ENCODE data around the gene CACNA2D2. TPM values are rescaled to one million over a fixed set of nuclear protein-coding genes. Genes with fewer than 3 reads are reported as not detected.

The CACNA2D2 gene
- total RNA-seq, 1 experiment from 2014 or later, result not detected

DNA sequence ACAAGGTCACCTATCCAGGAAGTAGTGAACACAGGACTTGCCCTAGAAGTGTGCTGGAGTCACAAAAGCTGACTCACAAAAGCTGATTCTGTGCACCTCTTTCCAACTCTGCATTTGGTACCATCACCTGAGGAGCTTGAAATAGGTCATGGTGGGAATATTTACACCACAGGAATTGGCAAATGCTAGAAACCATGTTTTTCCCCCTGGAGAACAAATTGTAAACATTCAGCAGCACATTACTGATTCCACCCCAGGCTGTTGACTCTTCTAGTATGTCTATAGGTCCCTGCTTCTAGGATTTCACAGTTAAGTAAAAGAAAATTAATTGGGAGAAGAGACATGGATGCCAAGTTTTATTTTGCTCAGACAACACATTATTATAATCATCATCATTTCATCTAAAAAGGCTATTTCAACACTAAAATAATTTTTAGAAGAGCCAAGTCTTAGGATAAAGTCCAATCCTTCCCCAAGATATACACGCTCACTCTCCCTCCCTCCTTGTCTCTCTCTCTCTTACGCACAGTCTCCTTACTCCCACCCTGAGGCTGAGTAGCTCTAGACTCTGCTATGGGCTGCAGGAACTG is 24.7 kb downstream of the CACNA2D2 start:
- Histone ChIP-seq H3K27ac (no peak overlapping the region), H3K4me3 (no peak overlapping the region), H3K9me3 (replicated peaks) (no peaks in the 10 kb centered on the region), H3K27me3 (replicated peaks) (peaks cover 2% of the 10 kb centered on the region; the same call in 1 of the 2 replicates), H3K4me1 (replicated peaks) (no peaks in the 10 kb centered on the region), H3K36me3 (no peaks in the 10 kb centered on the region)
- DNase-seq (ENCODE audit: low read depth in 1 of 2, low spot score in 2 of 2), result no peak

DNA sequence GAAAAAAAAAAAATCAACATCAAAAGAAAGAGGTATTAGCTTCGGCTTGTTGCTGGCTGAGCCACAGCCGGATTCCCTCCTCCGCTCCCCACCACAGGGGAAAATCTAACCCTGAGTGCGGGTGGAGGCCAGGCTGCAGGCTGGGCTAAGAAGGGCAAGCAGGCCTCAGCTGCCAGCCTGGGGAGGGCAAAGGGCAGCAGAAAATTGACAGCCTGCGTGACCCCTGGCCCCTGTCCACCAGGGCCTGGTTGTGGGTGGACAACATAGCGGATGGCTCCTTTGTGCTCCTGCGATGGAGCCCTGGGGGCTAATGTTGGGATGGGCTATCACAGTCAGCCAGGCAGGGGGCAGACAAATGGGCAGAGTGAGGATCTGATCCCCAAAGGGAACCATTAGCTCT is 25.4 kb downstream of the CACNA2D2 start:
- no peak for DNase-seq (ENCODE audit: low read depth in 1 of 2, low spot score in 2 of 2)
- Histone ChIP-seq H3K9me3 (replicated peaks) (no peaks in the 10 kb centered on the region), H3K36me3 (no peaks in the 10 kb centered on the region), H3K4me1 (replicated peaks) (no peaks in the 10 kb centered on the region), H3K27me3 (replicated peaks) (peaks cover 2% of the 10 kb centered on the region; the same call in 1 of the 2 replicates), H3K27ac (no peak overlapping the region), H3K4me3 (no peak overlapping the region)

DNA sequence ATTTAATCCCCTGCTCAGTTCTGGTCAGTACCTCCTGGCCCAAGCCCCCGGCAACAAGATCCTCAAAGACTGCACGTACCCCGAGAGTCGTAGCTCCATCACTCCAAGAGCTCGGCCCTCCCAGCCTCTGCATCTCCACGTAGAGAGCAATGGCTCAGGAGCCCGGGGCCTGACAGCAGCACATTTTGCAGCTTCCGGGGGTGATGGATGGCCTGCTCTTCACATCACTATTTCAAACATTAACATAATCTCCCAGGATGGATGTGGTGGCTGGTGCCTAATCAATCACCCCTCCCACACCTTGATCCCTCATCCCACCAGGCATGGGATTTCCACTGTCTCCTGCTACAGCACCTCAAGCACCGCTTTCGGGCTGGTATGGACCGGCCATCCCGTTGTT is 28.1 kb downstream of the CACNA2D2 start:
- Histone ChIP-seq H3K4me3 (no peak overlapping the region), H3K36me3 (no peaks in the 10 kb centered on the region), H3K27me3 (replicated peaks) (0 out of 2 replicates have a peak, but pooled peaks cover 2% of the 10 kb centered on the region), H3K27ac (no peak overlapping the region), H3K4me1 (replicated peaks) (no peaks in the 10 kb centered on the region), H3K9me3 (replicated peaks) (no peaks in the 10 kb centered on the region)
- DNase-seq (ENCODE audit: low read depth in 1 of 2, low spot score in 2 of 2), result no peak

DNA sequence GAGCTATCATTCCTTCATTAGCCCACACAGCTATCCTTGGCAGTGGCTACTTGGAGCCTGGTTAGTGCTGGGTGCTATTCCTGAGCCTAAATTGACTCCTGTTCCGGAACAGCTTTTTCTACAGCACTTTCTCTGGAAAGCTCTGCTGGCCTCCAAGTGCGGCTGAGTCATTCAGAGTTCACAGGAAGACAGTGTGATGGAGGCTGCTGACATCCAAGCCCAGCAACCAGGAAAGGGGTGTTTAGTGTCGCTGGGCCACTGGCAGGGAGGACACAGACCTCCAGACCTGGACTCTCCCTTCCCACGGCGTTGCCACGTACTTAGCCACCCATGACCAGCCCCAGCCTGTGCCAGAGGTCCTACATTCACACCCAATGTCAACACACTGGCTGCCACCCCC is 28.7 kb downstream of the CACNA2D2 start:
- Histone ChIP-seq H3K4me3 (no peak overlapping the region), H3K4me1 (replicated peaks) (no peaks in the 10 kb centered on the region), H3K9me3 (replicated peaks) (no peaks in the 10 kb centered on the region), H3K27me3 (replicated peaks) (0 out of 2 replicates have a peak, but pooled peaks cover 2% of the 10 kb centered on the region), H3K27ac (no peak overlapping the region), H3K36me3 (no peaks in the 10 kb centered on the region)
- no peak for DNase-seq (ENCODE audit: low read depth in 1 of 2, low spot score in 2 of 2)

DNA sequence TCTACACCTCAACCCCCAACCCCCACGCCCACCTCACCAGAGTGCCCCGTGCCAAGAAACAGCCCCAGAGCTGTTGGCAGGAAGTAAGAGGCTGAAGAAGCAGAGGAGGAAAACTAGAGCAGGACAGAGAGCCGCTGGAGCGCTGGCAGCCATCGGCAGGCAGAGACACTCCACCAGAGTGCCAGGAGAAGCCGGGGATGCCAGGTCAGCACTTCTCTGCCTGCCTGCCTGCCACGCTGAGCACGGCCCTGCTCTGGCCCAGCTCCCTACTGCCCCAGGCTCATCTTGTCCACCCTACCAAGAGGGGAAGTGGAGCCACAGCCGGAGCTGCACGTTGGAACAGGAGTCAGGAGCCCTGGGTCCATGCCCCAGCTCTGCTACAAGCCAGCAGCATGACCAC is 29.7 kb downstream of the CACNA2D2 start:
- Histone ChIP-seq H3K27ac (no peak overlapping the region), H3K4me3 (no peak overlapping the region), H3K4me1 (replicated peaks) (no peaks in the 10 kb centered on the region), H3K9me3 (replicated peaks) (no peaks in the 10 kb centered on the region), H3K36me3 (no peaks in the 10 kb centered on the region), H3K27me3 (replicated peaks) (0 out of 2 replicates have a peak, but pooled peaks cover 2% of the 10 kb centered on the region)
- no peak for DNase-seq (ENCODE audit: low read depth in 1 of 2, low spot score in 2 of 2)

DNA sequence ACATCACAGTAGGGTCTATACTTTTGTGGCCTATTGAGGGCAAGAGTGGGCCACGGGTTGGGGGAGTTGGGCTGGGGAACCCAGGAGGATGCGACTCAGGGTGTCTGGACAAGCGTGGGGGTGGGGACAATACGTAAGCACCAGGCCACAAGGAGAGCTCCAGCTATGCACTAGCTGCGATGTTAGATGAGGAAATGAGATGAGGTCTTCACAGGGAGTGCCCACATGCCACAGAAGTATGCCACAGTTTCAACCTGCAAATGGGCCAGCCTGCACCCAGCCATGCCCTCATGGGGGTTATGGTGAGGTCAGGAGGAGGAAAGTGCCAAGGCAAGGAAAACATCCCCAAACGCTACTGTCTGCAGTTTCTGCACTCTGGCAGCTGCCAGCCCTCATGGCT is 30.5 kb downstream of the CACNA2D2 start:
- H3K9me3 ChIP-seq (replicated peaks), result no peaks in the 10 kb centered on the region
- H3K4me3 ChIP-seq, result no peak overlapping the region
- no peak for DNase-seq (ENCODE audit: low read depth in 1 of 2, low spot score in 2 of 2)
- no peaks in the 10 kb centered on the region for H3K4me1 ChIP-seq (replicated peaks)
- H3K27ac ChIP-seq, result no peak overlapping the region
- 0 out of 2 replicates have a peak, but pooled peaks cover 2% of the 10 kb centered on the region for H3K27me3 ChIP-seq (replicated peaks)
- no peaks in the 10 kb centered on the region for H3K36me3 ChIP-seq

DNA sequence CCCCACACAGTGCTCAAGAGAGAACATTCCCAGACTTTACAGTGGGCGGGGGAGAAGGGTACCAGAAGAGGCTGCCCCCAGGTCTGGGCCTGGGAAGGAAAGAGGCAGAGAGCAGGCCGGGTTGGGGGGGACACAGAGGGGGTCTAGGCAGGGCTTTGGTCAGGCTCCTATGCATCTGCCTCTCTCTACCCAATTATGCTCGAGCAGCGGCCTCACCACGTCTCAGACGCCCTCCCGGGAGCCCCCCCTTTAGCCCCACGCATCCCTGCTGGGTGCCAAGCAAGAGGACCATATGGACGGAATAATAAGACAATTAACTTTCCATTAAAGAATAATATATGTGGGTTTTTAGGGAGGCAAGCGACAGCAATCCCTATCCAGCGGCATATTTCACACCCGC is 32.8 kb downstream of the CACNA2D2 start:
- Histone ChIP-seq H3K9me3 (replicated peaks) (no peaks in the 10 kb centered on the region), H3K4me1 (replicated peaks) (no peaks in the 10 kb centered on the region), H3K4me3 (no peak overlapping the region), H3K36me3 (no peaks in the 10 kb centered on the region), H3K27me3 (replicated peaks) (0 out of 2 replicates have a peak, but pooled peaks cover 2% of the 10 kb centered on the region), H3K27ac (no peak overlapping the region)
- DNase-seq (ENCODE audit: low read depth in 1 of 2, low spot score in 2 of 2), result no peak

DNA sequence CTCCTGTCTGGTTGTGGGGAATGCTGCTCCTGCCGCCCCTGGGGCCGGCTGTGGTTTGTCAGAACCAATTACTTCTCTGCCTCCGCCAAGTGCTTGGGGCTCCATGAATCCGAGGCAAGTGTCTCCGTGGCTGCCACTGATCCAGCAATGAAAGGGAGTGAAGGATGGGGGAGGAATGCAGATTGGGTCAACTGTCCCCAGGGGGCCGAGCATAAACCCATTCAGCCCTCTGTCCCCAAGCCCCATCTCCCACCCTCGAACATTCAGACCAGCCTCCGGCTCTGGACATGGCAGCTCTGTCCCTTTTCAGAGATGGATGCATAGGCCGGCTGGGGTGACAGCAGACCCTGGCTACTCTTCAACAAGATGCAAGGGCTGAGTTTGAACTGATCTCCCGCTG is 35.5 kb downstream of the CACNA2D2 start:
- Histone ChIP-seq H3K4me3 (no peak overlapping the region), H3K36me3 (no peaks in the 10 kb centered on the region), H3K9me3 (replicated peaks) (no peaks in the 10 kb centered on the region), H3K27me3 (replicated peaks) (no peaks in the 10 kb centered on the region), H3K4me1 (replicated peaks) (no peaks in the 10 kb centered on the region), H3K27ac (no peak overlapping the region)
- DNase-seq (ENCODE audit: low read depth in 1 of 2, low spot score in 2 of 2), result no peak

DNA sequence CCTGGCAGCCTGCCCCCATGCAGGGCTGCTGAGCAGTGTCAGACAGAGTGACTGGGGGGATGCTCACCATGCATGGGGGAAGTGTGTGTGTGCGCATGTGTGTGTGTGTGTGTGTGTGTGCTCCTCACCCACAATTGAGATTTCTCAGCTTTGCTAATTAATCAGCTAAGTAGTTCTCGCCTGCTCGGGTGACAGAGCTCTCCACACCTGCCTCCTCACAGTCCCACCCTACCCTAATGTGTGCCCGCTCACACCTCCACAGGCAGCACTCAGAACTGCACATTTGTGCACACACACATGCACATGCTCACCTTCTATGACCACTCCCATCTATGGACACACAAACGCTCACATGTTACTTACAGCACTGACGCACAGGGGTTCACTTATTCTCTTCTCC is 37.3 kb downstream of the CACNA2D2 start:
- DNase-seq (ENCODE audit: low read depth in 1 of 2, low spot score in 2 of 2), result no peak
- H3K36me3 ChIP-seq, result no peaks in the 10 kb centered on the region
- H3K9me3 ChIP-seq (replicated peaks), result no peaks in the 10 kb centered on the region
- H3K27me3 ChIP-seq (replicated peaks), result no peaks in the 10 kb centered on the region
- no peak overlapping the region for H3K27ac ChIP-seq
- no peaks in the 10 kb centered on the region for H3K4me1 ChIP-seq (replicated peaks)
- no peak overlapping the region for H3K4me3 ChIP-seq

DNA sequence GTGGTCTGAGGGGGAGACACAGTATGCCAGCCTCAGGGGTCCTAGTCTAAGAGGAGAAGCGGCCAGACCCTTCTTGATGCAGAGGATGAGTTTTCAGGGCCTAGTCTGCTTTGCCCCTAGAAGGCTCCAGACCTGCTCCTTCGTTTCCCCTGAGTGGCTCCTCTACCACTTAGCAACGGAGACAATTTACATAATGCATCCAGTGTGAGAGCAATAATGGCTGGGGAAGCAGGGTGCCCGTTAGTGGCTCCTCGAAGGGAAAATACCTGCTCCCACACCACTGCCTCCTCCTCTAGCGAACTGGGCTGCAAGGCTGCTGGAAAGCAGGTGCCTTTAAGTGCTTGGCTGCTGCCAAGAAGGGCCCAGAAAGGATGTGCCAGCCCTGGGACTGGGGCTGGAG is 38.9 kb downstream of the CACNA2D2 start:
- no peak overlapping the region for H3K4me3 ChIP-seq
- no peak overlapping the region for H3K27ac ChIP-seq
- no peaks in the 10 kb centered on the region for H3K36me3 ChIP-seq
- 0 out of 2 replicates have a peak, but pooled peaks cover 4% of the 10 kb centered on the region for H3K27me3 ChIP-seq (replicated peaks)
- H3K4me1 ChIP-seq (replicated peaks), result no peaks in the 10 kb centered on the region
- DNase-seq (ENCODE audit: low read depth in 1 of 2, low spot score in 2 of 2), result no peak
- no peaks in the 10 kb centered on the region for H3K9me3 ChIP-seq (replicated peaks)

DNA sequence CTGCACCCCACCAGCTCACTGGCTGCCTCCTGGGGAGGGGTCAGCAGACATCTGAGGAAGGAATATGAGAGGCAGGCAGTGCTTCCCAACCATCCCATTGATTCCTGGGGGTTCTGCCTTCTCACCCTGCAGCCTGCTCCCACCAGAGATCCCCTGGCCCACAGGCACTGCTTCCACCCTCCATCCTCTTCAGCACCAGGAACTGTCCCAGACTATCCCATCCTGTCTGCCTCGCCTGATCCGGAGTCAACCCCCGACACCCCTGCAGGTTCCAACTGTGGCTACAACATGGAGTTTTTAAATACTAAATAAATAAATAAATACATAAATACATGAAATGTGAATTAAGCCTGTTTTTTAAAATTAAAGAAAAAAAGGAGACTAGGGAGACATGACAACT is 43.6 kb downstream of the CACNA2D2 start:
- 0 out of 2 replicates have a peak, but pooled peaks cover 4% of the 10 kb centered on the region for H3K27me3 ChIP-seq (replicated peaks)
- H3K4me1 ChIP-seq (replicated peaks), result no peaks in the 10 kb centered on the region
- H3K36me3 ChIP-seq, result no peaks in the 10 kb centered on the region
- H3K27ac ChIP-seq, result no peak overlapping the region
- no peaks in the 10 kb centered on the region for H3K9me3 ChIP-seq (replicated peaks)
- DNase-seq (ENCODE audit: low read depth in 1 of 2, low spot score in 2 of 2), result no peak
- H3K4me3 ChIP-seq, result no peak overlapping the region

DNA sequence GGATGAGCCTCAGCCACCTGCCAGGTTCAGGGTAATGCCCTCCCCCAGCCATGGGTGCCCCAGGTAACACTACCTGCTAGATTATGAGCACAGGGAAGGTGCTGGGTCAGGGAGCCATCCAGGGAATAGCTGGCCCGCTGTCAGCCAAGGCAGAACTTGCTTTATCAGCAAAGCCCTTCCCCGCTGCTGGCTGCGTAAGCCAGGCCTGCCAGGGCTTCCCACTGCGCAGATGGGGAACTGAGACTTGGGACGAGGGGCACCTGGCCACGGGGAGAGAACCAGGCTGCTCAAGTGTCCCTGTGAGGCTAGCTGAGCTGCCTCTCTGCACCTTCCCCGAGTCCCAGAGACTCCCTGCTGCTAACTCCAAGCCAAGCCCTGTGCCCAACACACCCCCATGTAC is 45.4 kb downstream of the CACNA2D2 start:
- H3K27ac ChIP-seq, result no peak overlapping the region
- H3K9me3 ChIP-seq (replicated peaks), result no peaks in the 10 kb centered on the region
- H3K27me3 ChIP-seq (replicated peaks), result 0 out of 2 replicates have a peak, but pooled peaks cover 4% of the 10 kb centered on the region
- no peaks in the 10 kb centered on the region for H3K36me3 ChIP-seq
- DNase-seq (ENCODE audit: low read depth in 1 of 2, low spot score in 2 of 2), result no peak
- no peak overlapping the region for H3K4me3 ChIP-seq
- no peaks in the 10 kb centered on the region for H3K4me1 ChIP-seq (replicated peaks)

DNA sequence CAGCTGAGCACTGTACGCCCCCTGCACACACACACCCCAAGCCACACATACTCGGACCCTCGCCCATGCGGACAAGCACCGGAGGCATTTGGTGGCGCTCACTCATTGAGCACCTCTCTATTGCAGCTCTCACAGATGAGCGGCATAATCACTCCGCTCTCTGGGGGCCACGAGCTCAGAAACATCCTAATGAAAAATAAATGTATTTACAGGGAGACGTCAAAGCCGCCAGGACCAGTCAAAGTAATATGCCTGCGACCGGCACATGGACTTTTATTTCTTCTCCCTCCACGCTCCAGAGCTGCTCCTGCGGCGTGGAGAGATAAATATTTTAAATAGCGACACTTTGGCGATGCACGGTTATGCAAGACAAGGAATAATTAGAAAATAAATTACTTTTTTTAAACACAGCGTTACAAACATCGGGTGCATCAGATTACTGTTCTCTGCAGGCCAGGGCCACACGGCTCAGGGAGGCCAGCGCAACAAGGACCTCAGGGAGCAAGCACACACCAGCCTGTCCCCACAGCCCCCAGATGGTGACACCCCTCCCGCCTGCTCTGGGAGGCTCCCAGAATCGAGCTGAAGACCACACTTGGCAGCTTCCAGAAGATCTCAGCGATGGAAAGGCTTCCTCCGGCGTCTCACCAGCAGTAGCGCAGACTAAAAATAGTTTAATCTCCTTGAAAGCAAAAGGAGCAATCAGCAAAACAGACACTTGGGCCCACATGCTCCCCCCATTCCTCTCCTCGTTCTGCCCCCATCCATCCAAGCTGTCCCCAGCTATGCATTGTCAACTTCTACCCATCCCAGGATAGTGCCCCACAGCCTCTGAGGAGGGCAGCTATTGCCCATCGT is 48.0 kb downstream of the CACNA2D2 start:
- H3K27me3 ChIP-seq (replicated peaks), result 0 out of 2 replicates have a peak, but pooled peaks cover 4% of the 10 kb centered on the region
- H3K4me3 ChIP-seq, result no peak overlapping the region
- H3K4me1 ChIP-seq (replicated peaks), result no peaks in the 10 kb centered on the region
- no peak overlapping the region for H3K27ac ChIP-seq
- no peak for DNase-seq (ENCODE audit: low read depth in 1 of 2, low spot score in 2 of 2)
- H3K36me3 ChIP-seq, result no peaks in the 10 kb centered on the region
- H3K9me3 ChIP-seq (replicated peaks), result no peaks in the 10 kb centered on the region

DNA sequence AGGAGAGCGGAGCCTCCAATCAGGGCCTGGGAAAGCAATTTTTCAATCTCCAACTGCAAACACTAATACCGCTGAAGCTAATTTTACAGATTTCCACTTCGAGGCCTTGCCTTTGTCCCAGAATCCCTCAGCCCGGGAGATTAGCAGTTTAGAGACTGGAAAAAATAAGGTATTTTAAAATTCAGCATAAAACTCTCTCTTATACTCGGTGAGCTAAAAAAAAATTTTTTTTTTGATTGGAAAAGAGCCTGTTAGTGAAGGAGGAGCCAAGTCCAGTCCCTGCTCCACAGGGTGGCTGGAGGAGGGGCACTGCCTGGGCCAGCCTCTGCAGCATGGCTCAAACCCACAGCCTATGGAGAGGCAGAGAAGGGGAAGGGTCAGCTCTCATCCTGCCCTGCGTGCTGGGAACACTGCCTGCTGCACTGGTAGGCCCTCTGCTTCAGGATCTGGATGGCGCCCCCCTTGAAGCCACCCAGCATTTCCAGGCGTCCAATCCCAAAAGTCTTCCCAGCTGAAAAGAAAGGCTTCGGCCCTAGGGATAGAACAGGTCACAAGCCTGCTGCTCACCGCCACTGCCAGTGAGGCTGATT is 48.9 kb downstream of the CACNA2D2 start:
- Histone ChIP-seq H3K36me3 (no peaks in the 10 kb centered on the region), H3K9me3 (replicated peaks) (no peaks in the 10 kb centered on the region), H3K4me3 (no peak overlapping the region), H3K4me1 (replicated peaks) (no peaks in the 10 kb centered on the region), H3K27ac (no peak overlapping the region), H3K27me3 (replicated peaks) (no peaks in the 10 kb centered on the region)
- DNase-seq (ENCODE audit: low read depth in 1 of 2, low spot score in 2 of 2), result no peak

All from SJSA1 (cell line).